Spleen (tissue), 11 donors: ENCODE measurements around the gene PHF21A. TPM values are rescaled to one million over a fixed set of nuclear protein-coding genes. Genes with fewer than 3 reads are reported as not detected.

Experiments
- DNase-seq: peaks from one replicate; pipeline ENCODE4 v3.0.0-alpha.2; 2020
- H3K27ac ChIP-seq, 8 donors: fragments of 200-600 bp; sonication (generic) in 7 of 8; 1 replicate in 4 of 8; 2 replicates in 4 of 8; pipeline versions ENCODE4 v1.5.0 to v1.8.0; 2016 to 2021; ENCODE audit warnings: inconsistent platforms in 4 of 8, mild to moderate bottlenecking in 4 of 8, moderate library complexity in 1 of 8
- H3K27me3 ChIP-seq, 7 donors: fragments of 200-600 bp; sonication (generic) in 6 of 7; replicated peaks in 1 of 7; 1 replicate in 4 of 7; 2 replicates in 3 of 7; pipeline versions ENCODE4 v1.5.0 to v1.8.0; 2016 to 2021; ENCODE audit warnings: inconsistent platforms in 3 of 7, mild to moderate bottlenecking in 1 of 7
- H3K36me3 ChIP-seq, 6 donors: fragments of 200-600 bp; sonication (generic) in 5 of 6; 1 replicate in 4 of 6; 2 replicates in 2 of 6; pipeline versions ENCODE4 v1.5.0 to v1.8.0; 2016 to 2021; ENCODE audit warnings: inconsistent platforms in 2 of 6
- H3K4me1 ChIP-seq, 6 donors: fragments of 200-600 bp; sonication (generic) in 5 of 6; 1 replicate in 3 of 6; 2 replicates in 3 of 6; pipeline versions ENCODE4 v1.5.0 to v1.8.0; 2016 to 2021; ENCODE audit warnings: inconsistent platforms in 3 of 6
- H3K4me3 ChIP-seq, 8 donors: fragments of 200-600 bp; sonication (generic) in 7 of 8; 1 replicate in 4 of 8; 2 replicates in 4 of 8; pipeline versions ENCODE4 v1.5.0 to v1.8.0; 2016 to 2021; ENCODE audit warnings: inconsistent platforms in 4 of 8, mild to moderate bottlenecking in 4 of 8, moderate library complexity in 2 of 8
- H3K9me3 ChIP-seq, 8 donors: fragments of 200-600 bp; sonication (generic) in 7 of 8; 1 replicate in 4 of 8; 2 replicates in 4 of 8; pipeline versions ENCODE4 v1.5.0 to v1.8.0; 2016 to 2021; ENCODE audit warnings: inconsistent platforms in 4 of 8
- POLR2A ChIP-seq, 3 donors: fragments of 450-650 bp; IDR thresholded peaks; one replicate each; pipeline ENCODE4 v1.5.1; 2017; ENCODE audit warnings: antibody characterized with exemption in 3 of 3, mild to moderate bottlenecking in 1 of 3
- POLR2AphosphoS5 ChIP-seq, 3 donors: sonication (generic); formaldehyde crosslinking; IDR thresholded peaks; one replicate each; pipeline ENCODE4 v1.5.1; 2017; ENCODE audit warnings: antibody characterized with exemption in 3 of 3
- WGBS, 5 donors: extraction: QIAGEN DNeasy Blood & Tissue Kit in 3 of 5; methylation state at CpG; one replicate each; pipeline versions ENCODE4 v1.1.5 to v1.1.7; 2013 to 2018; 5-methylcytosine and 5-hydroxymethylcytosine counted together
- intact Hi-C: fragments of 100-400 bp; cut with DNase I; formaldehyde crosslinking; loops from one replicate; pipeline ENCODE4 v1.15.0; 2023; ENCODE audit warnings: low total_unique reads
- polyA plus RNA-seq, 3 donors: library from polyadenylated mRNA; stranded (reverse); fragments of 200-250 nt; gene quantifications; one replicate each; pipeline ENCODE4 v1.2.1, GENCODE V29; 2013
- total RNA-seq, 7 donors: library from RNA; depleted of rRNA in 3 of 7; stranded (reverse); fragments of >200 nt in 3 of 7; fragmentation: NEBNext Ultra II Directional in 4 of 7; extraction: Animal tissue kit (Norgen Biotek cat#: 25700) in 4 of 7; gene quantifications; one replicate each; pipeline versions ENCODE4 v1.1.0 to v1.2.1, GENCODE V29; 2016 to 2021
- TF ChIP-seq, protein P1 (sequence below), 11 experiments: fragments of 200-600 bp in 7 of 11; fragments of 450-650 bp in 4 of 11; sonication (generic) in 4 of 11; IDR thresholded peaks in 8 of 11; conservative IDR thresholded peaks in 3 of 11; 1 replicate in 7 of 11; 2 replicates in 4 of 11; pipeline versions ENCODE4 v1.4.0 to v1.8.0; 2016 to 2021; ENCODE audit warnings: antibody characterized with exemption in 11 of 11, inconsistent platforms in 4 of 11, mild to moderate bottlenecking in 1 of 11
- donor health status: healthy with polysubstance abuse.
- donor health status: DM: no; HTN: no; CAD: no; lungs with moderate emphysema.
- donor health status: DM: no; HTN: no; CAD: no.
- donor health status: Bipolar disorder and iron deficiency.
- donor health status: healthy.
- donor health status: DM: no; HTN: no; CAD: no.
- donor health status: DM: yes; HTN: yes; CAD: no.

Gene PHF21A
- total and polyA plus RNA-seq, 10 donors: 9.2 to 110 (median 79.7) TPM

DNA sequence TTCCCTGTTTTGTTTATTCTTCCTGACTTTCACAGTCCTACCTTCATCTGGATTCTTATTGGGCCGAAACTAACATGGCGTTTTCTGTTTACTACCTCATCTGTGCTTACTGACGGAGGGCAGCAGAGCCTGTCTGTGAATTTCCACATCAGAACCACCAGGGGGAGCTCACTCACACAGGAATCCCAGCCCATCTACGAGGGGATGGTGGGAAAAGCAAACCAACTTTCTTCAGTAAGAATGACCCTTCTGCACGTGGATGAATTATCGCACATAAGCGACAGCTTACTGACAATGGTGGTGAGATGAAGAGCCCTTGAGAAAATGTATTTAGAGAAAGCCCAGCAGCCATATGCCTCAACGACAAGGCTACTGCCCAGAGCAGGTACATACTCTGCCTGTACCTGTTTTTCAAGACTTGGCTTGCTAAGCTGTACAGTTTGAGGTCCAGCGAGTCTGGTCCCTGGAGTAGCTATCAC, 156.3 kb downstream of the PHF21A start:
- peaks cover 0 to 13% (median 2%) of the 10 kb centered on the region in 6 donors for H3K4me1 ChIP-seq
- no peak for TF ChIP-seq POLR2A (IDR thresholded peaks at IDR 0.05)
- peak in 1 of 3 donors; percentile 59 for TF ChIP-seq POLR2AphosphoS5 (IDR thresholded peaks at IDR 0.05)
- TF ChIP-seq, protein P1, sequence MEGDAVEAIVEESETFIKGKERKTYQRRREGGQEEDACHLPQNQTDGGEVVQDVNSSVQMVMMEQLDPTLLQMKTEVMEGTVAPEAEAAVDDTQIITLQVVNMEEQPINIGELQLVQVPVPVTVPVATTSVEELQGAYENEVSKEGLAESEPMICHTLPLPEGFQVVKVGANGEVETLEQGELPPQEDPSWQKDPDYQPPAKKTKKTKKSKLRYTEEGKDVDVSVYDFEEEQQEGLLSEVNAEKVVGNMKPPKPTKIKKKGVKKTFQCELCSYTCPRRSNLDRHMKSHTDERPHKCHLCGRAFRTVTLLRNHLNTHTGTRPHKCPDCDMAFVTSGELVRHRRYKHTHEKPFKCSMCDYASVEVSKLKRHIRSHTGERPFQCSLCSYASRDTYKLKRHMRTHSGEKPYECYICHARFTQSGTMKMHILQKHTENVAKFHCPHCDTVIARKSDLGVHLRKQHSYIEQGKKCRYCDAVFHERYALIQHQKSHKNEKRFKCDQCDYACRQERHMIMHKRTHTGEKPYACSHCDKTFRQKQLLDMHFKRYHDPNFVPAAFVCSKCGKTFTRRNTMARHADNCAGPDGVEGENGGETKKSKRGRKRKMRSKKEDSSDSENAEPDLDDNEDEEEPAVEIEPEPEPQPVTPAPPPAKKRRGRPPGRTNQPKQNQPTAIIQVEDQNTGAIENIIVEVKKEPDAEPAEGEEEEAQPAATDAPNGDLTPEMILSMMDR (IDR thresholded peaks at IDR 0.05 in 8 of 11, conservative IDR thresholded peaks at IDR 0.05 in 3 of 11): peak; percentile 81 to 93 (median 89)
- peak overlapping the region in 4 of 8 donors; percentile 4 to 43 (median 11) for H3K27ac ChIP-seq
- no peaks in the 10 kb centered on the region for H3K27me3 ChIP-seq
- no peaks in the 10 kb centered on the region for H3K9me3 ChIP-seq
- no peak for DNase-seq
- peaks cover 0 to 100% (median 44%) of the 10 kb centered on the region in 6 donors for H3K36me3 ChIP-seq
- no peak overlapping the region for H3K4me3 ChIP-seq
- intact Hi-C loops: loop anchor here (10.0 kb wide), 1 partner anchor 350 kb away; no protein-coding TSS in a partner anchor
- WGBS, 5 donors: 27 to 33% (median 30%) methylated on average over 9 of the region's 9 CpGs

DNA sequence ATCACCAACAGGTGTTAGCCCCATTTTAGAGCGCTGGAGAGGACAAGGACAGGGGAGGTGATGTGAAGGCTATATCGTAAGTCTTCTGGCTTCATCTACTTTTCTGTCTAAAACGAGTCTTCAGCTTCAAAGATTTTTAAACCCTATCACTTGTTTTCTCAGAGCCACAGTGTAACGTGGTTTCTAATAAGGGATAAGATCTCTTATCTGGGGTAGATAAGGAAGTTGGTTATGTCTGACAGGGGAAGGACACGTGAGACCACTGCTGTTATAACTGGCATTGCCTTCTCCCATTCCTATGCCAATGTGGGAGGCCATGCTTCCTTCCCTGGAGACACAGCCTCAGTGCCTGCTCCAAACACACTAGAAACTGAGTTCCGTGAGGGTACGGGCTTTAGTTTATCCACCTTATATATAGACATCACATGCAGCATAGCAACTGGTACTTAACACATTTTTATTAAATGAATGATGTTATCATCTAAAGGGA, 159.5 kb downstream of the PHF21A start:
- peaks cover 0 to 13% (median 2%) of the 10 kb centered on the region in 6 donors for H3K4me1 ChIP-seq
- no peak overlapping the region for H3K4me3 ChIP-seq
- no peak overlapping the region for H3K27ac ChIP-seq
- no peaks in the 10 kb centered on the region for H3K27me3 ChIP-seq
- WGBS, 5 donors: 65 to 80% (median 72%) methylated on average over 7 of the region's 7 CpGs
- TF ChIP-seq POLR2AphosphoS5 (IDR thresholded peaks at IDR 0.05) (no peak), POLR2A (IDR thresholded peaks at IDR 0.05) (no peak)
- TF ChIP-seq, protein P1 (IDR thresholded peaks at IDR 0.05 in 8 of 11, conservative IDR thresholded peaks at IDR 0.05 in 3 of 11): no peak
- intact Hi-C loops: loop anchor here (10.0 kb wide), 1 partner anchor 353 kb away; no protein-coding TSS in a partner anchor
- DNase-seq: no peak
- peaks cover 0 to 79% (median 14%) of the 10 kb centered on the region in 6 donors for H3K36me3 ChIP-seq
- H3K9me3 ChIP-seq: no peaks in the 10 kb centered on the region

DNA sequence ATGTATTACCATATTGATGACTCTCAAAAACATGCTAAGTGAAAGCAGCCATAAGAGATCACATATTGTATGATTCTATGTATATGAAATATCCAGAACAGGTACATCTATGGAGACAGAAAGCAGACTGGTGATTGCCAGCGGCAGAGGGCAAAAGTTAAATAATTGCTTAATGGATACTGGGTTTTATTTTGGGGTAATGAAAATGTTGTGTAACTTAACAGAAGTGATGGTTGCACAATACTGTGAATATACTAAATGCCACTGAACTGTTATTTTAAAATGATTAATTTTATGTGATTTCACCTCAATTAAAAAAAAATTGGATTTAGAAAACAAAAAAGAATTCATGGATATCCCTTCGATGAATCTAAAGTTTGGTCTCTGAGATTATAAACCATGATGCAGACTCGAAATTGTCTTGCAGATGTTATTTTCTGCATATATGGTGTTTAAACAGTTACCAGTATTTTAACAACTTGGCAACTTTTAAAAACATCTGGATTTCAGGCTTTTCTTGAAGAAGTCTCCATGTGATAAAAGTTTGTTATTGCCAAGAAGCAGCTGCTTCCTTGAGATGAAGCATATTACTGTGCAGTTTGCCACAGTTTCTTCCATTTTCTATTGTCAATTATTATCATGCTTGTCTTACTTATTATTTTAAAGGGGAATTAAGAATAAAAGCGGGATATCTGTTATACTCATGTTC, 160.7 kb downstream of the PHF21A start:
- Histone ChIP-seq H3K36me3 (peaks cover 0 to 71% (median 10%) of the 10 kb centered on the region in 6 donors), H3K4me3 (no peak overlapping the region), H3K27ac (no peak overlapping the region), H3K27me3 (no peaks in the 10 kb centered on the region), H3K4me1 (peaks cover 0 to 13% (median 2%) of the 10 kb centered on the region in 6 donors), H3K9me3 (no peaks in the 10 kb centered on the region)
- TF ChIP-seq, protein P1 (IDR thresholded peaks at IDR 0.05 in 8 of 11, conservative IDR thresholded peaks at IDR 0.05 in 3 of 11): no peak
- TF ChIP-seq POLR2A (IDR thresholded peaks at IDR 0.05) (no peak), POLR2AphosphoS5 (IDR thresholded peaks at IDR 0.05) (no peak)
- WGBS, 5 donors: 82 to 94% (median 87%) methylated on average over 4 of the region's 4 CpGs
- no peak for DNase-seq
- intact Hi-C loops: loop anchor here (10.0 kb wide), 1 partner anchor 354 kb away; no protein-coding TSS in a partner anchor

GRCh38 chr11:45959851-45960250, 161.4 kb downstream of the PHF21A start:
- H3K36me3 ChIP-seq: peaks cover 0 to 71% (median 6%) of the 10 kb centered on the region in 6 donors
- H3K4me3 ChIP-seq: no peak overlapping the region
- peaks cover 0 to 9% (median 2%) of the 10 kb centered on the region in 6 donors for H3K4me1 ChIP-seq
- no peaks in the 10 kb centered on the region for H3K9me3 ChIP-seq
- H3K27me3 ChIP-seq: no peaks in the 10 kb centered on the region
- intact Hi-C loops: loop anchor here (10.0 kb wide), 1 partner anchor 355 kb away; no protein-coding TSS in a partner anchor
- H3K27ac ChIP-seq: no peak overlapping the region
- no peak for TF ChIP-seq POLR2A (IDR thresholded peaks at IDR 0.05)
- TF ChIP-seq POLR2AphosphoS5 (IDR thresholded peaks at IDR 0.05): no peak
- TF ChIP-seq, protein P1 (IDR thresholded peaks at IDR 0.05 in 8 of 11, conservative IDR thresholded peaks at IDR 0.05 in 3 of 11): no peak
- WGBS, 5 donors: 85 to 100% (median 92%) methylated on average over 1 of the region's 1 CpG
- no peak for DNase-seq
